NB4 (cell line): Measurements from ENCODE around the gene TMEM125.

Experiments used
- DNase-seq: peaks from one replicate; pipeline ENCODE4 v3.0.0; 2010; ENCODE audit warnings: low read depth
- H3K4me3 ChIP-seq: one replicate; pipeline ENCODE4 v1.5.1; 2011; ENCODE audit warnings: mild to moderate bottlenecking, low read depth, low read length, moderate library complexity
- MYC ChIP-seq: IDR thresholded peaks from 2 replicates; pipeline ENCODE4 v1.6.1; 2011; ENCODE audit warnings: low read depth, low read length
- POLR2A ChIP-seq: IDR thresholded peaks from 2 replicates; pipeline ENCODE4 v1.6.1; 2011; ENCODE audit warnings: mild to moderate bottlenecking; ENCODE audit not compliant: insufficient read length; ENCODE audit errors: extremely low read depth
- TF ChIP-seq, protein P1 (sequence below): IDR thresholded peaks from 2 replicates; pipeline ENCODE4 v1.6.1; 2011; ENCODE audit warnings: low read depth, low read length
- TF ChIP-seq, protein P2 (sequence below): IDR thresholded peaks from one replicate; pipeline ENCODE4 v1.5.1; 2012; ENCODE audit warnings: low read depth, low read length

The TMEM125 gene

DNA sequence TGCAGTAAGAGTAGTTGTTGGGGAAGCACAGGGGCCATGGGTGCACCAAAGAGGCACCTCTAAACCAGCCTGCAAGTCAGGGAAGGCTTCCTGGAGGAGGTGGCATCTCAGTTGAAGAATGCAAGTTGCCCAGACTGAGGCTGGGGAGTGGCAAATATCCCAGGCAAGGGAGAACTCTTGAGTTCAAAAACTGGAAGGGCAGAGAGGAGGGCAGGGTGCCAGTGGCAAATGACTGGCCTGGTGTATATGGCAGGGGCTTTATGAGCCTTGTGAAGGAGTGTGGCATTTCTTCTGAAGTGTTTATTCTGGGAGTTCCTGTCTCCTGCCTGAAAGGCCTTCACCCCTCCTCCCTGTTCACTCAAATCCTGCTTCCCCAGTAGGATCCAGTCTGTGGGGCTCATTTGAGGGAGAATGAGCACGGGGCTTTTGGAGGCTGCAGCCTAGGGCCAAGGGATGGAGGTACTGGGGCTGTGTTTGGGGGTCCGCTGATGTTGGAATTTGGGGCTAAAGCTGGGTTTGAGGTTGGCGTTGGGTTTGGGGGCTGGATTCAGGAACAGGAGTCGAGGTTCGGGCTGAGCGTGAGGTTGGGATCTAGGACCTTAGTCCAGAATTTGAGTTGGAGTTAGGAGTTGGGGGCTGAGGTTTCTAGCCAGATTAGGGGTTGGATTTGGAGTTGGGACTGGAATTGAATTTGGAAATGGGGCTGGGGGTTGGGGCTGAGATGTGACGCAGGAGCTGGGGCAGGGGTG is at the start of gene TMEM125:
Gene TMEM125 (plus strand): TSS at position 357 of the 749 bp plus-strand sequence. CDS start 2,740 bp downstream, outside the sequence.
- TF ChIP-seq, protein P1, sequence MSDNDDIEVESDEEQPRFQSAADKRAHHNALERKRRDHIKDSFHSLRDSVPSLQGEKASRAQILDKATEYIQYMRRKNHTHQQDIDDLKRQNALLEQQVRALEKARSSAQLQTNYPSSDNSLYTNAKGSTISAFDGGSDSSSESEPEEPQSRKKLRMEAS = no peak
- TF ChIP-seq POLR2A = no peak
- H3K4me3 ChIP-seq = no peak within 1 kb of the TSS
- no peak for DNase-seq

DNA sequence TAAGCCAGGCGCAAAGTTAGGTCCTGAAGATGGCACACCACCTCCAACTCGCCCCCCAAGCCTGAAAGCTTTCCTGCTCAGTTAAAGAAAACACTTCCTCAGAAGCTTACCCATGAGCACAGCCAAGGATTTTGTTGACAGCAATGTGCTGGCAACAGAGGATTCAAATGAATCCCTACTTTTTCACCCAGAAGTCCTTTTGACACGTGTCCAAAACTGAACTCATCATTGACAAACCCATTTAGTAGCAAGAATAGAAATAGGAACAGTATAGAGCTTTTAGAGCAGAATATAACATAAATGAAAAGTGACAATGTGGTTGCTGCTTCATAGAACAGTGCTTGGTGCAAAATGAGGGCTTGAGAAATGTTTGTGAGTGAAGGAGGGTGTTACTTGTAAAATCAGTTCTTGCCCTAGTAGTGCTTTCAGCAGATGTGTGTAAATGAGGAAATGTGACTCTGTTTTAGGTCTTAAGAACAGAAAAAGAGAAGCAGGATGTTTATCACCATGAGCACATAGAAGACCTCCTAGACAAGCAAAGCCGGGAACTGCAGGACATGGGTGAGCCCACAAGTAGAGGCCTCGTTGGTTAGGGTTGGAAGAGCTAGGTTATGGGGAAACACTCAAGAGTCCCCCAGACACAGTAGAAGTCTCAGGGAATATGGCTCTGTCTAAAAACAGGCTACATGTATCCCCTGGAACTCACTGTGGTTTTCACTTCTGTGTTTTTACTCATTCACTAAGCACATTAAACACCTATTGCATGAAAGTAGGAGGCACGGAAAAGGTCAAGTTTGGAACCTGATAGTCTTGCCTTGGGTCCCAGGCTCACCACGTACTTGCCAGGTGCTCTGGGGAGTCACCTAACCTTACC is 48.6 kb upstream of the TMEM125 start:
- H3K4me3 ChIP-seq = no peak overlapping the region
- DNase-seq = peak; percentile 15
- TF ChIP-seq MYC (no peak), POLR2A (no peak)
- TF ChIP-seq, protein P2, sequence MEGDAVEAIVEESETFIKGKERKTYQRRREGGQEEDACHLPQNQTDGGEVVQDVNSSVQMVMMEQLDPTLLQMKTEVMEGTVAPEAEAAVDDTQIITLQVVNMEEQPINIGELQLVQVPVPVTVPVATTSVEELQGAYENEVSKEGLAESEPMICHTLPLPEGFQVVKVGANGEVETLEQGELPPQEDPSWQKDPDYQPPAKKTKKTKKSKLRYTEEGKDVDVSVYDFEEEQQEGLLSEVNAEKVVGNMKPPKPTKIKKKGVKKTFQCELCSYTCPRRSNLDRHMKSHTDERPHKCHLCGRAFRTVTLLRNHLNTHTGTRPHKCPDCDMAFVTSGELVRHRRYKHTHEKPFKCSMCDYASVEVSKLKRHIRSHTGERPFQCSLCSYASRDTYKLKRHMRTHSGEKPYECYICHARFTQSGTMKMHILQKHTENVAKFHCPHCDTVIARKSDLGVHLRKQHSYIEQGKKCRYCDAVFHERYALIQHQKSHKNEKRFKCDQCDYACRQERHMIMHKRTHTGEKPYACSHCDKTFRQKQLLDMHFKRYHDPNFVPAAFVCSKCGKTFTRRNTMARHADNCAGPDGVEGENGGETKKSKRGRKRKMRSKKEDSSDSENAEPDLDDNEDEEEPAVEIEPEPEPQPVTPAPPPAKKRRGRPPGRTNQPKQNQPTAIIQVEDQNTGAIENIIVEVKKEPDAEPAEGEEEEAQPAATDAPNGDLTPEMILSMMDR = no peak
- TF ChIP-seq, protein P1 = no peak

DNA sequence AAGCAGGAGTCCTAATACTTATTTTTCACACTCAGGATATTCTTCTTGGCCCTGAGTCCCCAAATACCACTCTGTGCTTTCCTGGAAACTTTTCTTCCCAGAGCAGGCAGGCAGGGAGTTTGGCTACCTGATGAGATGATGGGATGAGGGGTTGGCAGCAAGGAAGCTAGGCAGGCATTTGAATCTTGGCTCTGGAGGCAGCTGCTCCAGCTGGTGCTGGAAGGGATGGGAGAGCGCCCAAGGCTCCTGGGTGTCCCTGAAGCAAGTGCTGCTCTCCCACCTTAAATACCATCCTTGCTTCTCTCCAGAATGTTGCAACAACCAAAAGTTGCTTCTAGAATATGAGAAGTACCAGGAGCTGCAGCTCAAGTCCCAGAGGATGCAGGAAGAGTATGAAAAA is 48.0 kb upstream of the TMEM125 start:
- no peak overlapping the region for H3K4me3 ChIP-seq
- no peak for DNase-seq
- TF ChIP-seq, protein P2 = no peak
- no peak for TF ChIP-seq MYC
- TF ChIP-seq, protein P1 = no peak
- TF ChIP-seq POLR2A = no peak

DNA sequence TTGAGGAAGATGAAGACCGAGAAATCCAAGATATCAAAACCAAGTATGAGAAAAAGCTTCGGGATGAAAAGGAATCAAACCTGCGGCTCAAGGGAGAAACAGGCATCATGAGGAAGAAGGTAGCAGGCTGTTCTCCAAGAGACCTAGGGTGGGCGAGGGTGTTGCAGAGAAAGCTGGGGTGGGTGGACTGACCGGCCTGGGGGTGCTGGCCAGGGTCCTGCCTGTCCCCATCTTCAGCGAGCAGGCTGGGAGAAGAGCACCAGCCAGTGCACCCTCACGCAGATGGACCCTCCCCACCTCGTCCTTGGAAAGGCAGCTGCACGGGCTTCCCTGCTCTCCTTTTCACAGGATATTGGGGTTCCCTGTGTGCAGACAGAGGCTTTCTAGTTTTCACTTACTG is 46.9 kb upstream of the TMEM125 start:
- DNase-seq = no peak
- H3K4me3 ChIP-seq = no peak overlapping the region
- TF ChIP-seq, protein P2 = no peak
- TF ChIP-seq MYC (no peak), POLR2A (no peak)
- TF ChIP-seq, protein P1 = no peak

DNA sequence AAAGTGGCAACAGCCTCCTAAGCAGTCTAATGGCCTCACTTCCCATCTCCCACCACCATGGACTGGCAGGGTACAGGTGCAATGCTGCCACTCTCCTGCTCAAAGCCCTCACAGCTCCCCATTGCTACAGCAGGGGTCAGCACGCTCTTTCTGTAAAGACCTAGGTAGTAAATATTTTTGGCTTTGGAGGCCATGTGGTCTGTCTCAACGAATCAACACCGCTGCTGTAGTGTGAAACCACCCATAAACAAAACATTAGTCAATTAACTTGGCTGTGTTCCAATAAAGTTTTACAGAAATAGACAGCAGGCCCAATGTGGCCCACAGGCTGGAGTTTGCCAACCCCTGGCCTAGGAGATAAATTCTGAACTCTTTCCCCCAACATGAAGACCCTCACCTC is 44.6 kb upstream of the TMEM125 start:
- DNase-seq = peak; percentile 15
- TF ChIP-seq, protein P2 = no peak
- TF ChIP-seq POLR2A (no peak), MYC (no peak)
- TF ChIP-seq, protein P1 = no peak

DNA sequence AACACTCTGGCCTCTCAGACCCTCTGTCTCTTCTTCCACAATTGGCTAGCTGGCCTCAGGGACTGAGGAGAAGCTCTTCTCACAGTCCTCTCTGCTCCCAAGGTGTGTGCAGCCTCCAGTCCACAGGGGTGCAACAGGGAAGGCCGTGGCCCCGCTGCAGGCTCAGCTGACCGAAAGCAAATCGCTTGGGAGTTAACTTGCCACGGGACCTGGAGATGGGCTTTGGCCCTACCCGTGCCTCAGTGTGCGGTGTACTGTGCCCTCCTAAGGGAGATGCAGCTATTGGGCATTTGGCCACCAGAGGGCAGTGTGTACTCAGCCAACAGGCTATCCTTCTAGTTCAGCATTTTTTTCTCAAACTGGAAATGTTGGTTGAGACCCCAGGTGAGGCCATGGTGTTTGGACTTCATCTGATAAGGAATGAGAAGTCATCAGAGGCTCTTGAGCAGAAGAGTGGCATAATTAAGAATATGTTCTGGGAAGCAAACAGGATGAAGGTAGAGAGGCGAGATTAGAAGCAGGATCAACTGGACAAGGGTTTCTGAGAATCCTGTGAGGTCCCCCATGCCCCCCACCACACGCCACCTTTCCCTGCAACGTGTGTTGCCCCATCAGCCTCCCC is 42.5 kb upstream of the TMEM125 start:
- H3K4me3 ChIP-seq = no peak overlapping the region
- peak; percentile 75 for DNase-seq
- TF ChIP-seq POLR2A = no peak
- TF ChIP-seq MYC = no peak
- TF ChIP-seq, protein P2 = peak; percentile 87

More for the DNA sequence above, 44.6 kb upstream of the TMEM125 start:
- H3K4me3 ChIP-seq = no peak overlapping the region
